ENCODE measurements around the gene HNF4A.

GRCh38 chr20:44435630-44436335, 80.3 kb downstream of the HNF4A start:
- TF ChIP-seq, protein P1, sequence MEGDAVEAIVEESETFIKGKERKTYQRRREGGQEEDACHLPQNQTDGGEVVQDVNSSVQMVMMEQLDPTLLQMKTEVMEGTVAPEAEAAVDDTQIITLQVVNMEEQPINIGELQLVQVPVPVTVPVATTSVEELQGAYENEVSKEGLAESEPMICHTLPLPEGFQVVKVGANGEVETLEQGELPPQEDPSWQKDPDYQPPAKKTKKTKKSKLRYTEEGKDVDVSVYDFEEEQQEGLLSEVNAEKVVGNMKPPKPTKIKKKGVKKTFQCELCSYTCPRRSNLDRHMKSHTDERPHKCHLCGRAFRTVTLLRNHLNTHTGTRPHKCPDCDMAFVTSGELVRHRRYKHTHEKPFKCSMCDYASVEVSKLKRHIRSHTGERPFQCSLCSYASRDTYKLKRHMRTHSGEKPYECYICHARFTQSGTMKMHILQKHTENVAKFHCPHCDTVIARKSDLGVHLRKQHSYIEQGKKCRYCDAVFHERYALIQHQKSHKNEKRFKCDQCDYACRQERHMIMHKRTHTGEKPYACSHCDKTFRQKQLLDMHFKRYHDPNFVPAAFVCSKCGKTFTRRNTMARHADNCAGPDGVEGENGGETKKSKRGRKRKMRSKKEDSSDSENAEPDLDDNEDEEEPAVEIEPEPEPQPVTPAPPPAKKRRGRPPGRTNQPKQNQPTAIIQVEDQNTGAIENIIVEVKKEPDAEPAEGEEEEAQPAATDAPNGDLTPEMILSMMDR (IDR thresholded peaks at IDR 0.05): no peak
- peak; percentile 64 for TF ChIP-seq POLR2A (IDR thresholded peaks at IDR 0.05)
